DMS79 (cell line): ENCODE results near the gene CXXC1.
"Not testable (repeated sequence)": the region's sequence is repeated elsewhere in the genome, so short reads cannot be mapped to it uniquely, and the experiment has no call there.

ENCODE experiments used
- DNase-seq: peaks from one replicate; lab custom pipeline; 2025; lab: John Stamatoyannopoulos, UW

The CXXC1 gene

GRCh38 chr18:50274044-50274442, 13.4 kb downstream of the CXXC1 start:
- no peak for DNase-seq

- no peak for DNase-seq
These were observed 14.1 kb downstream of the CXXC1 start for GRCh38 chr18:50273203-50274043.

GRCh38 chr18:50272568-50272967, 14.9 kb downstream of the CXXC1 start:
- no peak for DNase-seq

GRCh38 chr18:50268022-50268747, 19.3 kb downstream of the CXXC1 start:
- DNase-seq = no peak

- DNase-seq = peak; percentile 23
These were observed 21.2 kb downstream of the CXXC1 start, which contains the start of gene CFAP53 for GRCh38 chr18:50266248-50266704. Gene CFAP53, minus strand, starts transcription at chr18:50266495. Its CDS starts 91 bp downstream, at chr18:50266404.

- DNase-seq = no peak
These were observed 24.5 kb downstream of the CXXC1 start for GRCh38 chr18:50262977-50263376.

GRCh38 chr18:50250935-50251334, 36.6 kb downstream of the CXXC1 start:
- DNase-seq = no peak

- DNase-seq = no peak
These were observed 37.9 kb downstream of the CXXC1 start for GRCh38 chr18:50249576-50249975.

- no peak for DNase-seq
These were observed 39.9 kb downstream of the CXXC1 start for GRCh38 chr18:50247561-50247960.

- not testable (repeated sequence) for DNase-seq
These were observed 45.7 kb downstream of the CXXC1 start for GRCh38 chr18:50241768-50242167.

GRCh38 chr18:50240080-50240563, 47.4 kb downstream of the CXXC1 start:
- DNase-seq = no peak

- DNase-seq = no peak
These were observed 55.1 kb downstream of the CXXC1 start for GRCh38 chr18:50232419-50232818.
